Measurements from ENCODE around the gene MYO1G.
"Not testable (repeated sequence)": the region's sequence is repeated elsewhere in the genome, so short reads cannot be mapped to it uniquely, and the experiment has no call there.

The MYO1G gene

DNA sequence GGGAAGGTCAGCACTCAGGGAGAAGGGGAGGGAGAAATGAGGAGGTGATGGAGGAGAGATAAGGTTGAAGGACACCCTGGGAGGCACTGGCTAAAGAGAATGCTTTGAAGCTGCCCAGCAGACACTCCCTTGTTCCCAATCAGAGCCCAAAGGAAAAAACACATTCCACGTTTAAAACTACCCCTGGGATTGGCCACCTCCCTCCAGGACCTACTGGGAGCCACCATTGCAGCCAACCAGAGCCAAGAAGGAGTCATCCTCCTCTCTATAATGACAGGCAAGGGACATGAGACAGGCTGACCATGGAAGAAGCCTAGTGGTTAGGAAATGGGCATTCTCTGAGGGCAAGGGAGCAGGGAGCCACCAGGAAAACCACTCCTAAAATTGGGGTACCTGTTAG, 43.8 kb downstream of the MYO1G start:
- no peak for DNase-seq

DNA sequence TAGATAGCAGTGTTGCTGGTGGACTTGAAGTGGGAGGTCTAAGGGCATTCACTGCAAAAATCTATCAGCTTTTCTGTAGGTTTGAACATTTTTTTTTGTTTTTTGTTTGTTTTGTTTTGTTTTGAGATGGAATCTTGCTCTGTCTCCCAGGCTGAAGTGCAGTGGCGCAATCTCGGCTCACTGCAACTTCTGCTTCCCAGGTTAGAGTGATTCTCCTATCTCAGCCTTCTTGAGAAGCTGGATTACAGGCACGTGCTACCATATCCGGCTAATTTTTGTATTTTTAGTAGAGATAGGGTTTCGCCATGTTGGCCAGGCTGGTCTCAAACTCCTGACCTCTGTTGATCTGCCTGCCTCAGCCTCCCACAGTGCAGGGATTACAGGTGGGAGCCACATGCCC, 44.3 kb downstream of the MYO1G start:
- not testable (repeated sequence) for DNase-seq

DNA sequence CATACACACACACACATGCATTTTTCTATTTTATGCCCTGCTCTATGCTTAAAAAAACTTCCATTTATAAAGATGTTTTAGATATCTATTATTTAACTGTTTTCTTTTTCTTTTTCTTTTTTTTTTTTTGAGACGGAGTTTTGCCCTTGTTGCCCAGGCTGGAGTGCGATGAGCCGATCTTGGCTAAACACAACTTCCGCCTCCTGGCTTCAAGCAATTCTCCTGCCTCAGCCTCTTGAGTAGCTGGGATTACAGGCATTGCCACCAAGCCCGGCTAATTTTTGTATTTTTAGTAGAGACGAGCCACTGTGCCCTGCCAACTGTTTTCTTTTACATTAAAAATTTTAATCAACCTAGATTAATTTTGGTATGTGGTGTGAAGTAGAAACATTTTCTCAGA, 47.9 kb downstream of the MYO1G start:
- no peak for DNase-seq

DNA sequence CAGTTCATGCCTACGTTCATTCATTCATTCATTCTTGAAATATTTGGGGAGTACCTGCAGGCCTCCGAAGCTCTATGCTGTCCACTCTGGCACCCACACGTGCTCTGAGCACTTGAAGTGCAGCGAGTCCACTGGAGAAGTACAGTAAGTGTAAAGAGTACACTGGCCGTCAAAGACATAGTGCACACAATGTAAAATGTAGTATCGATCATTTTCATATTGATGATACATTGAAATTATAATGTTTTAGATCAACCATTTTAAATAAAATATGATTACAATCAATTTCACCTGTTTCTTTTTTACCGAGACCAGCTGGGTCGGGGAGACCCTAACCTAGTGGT, 56.5 kb downstream of the MYO1G start:
- no peak for DNase-seq

DNA sequence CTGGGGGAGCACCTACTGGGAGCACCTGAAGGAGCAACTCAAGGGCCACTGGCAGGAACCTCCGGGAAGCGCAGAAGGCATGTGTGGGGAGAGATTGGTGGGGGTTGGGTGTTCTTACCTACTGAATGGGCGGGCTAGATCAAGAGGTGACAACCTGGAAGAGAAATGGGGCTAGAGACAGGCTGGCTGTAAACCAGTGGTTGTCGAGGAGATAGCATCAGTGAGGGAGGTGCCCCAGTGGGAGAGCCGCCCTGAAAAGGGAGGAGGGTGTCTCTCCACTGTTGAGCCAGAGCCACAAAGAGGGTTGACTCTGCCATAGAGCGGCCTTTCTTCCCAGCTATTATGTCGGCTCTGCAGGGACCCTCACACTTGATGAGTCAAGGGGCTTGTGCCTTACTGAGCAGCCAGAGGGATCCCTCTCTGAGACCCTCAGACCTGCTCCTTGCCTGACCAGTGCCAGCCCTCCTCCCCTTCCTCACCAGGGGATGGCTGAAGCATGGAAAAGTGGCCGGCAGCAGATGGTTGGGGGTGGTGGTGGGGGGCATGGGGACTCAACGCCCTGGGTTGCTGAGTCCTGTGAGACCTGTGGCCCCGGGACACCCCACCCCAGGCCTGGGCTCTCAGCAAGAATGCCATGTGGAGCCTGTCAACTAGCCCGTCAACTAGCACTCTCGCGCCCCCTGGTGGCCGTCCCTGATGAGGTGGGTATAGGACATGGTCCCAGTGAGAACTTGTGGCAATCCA, 57.0 kb downstream of the MYO1G start:
- peak; percentile 94 for DNase-seq

DNA sequence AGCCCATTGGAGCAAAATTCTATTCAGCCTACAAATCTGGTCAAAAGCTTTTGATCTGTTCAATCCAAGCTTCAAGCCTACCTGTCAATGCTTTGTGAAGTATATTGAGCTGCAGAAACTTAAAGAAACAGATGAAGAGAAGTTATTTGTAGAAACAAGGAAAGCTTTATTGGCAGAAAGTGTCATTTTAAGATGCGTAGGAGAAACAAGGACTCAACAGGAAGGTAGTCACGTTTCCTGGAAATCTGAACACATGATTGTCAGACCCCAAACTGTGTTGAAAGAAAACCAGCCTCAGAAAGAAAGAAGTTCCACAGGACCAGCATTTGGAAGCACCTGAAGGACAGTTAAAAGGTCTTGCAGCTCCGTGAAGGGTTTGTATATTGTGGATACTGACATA, 58.7 kb downstream of the MYO1G start:
- no peak for DNase-seq

DNA sequence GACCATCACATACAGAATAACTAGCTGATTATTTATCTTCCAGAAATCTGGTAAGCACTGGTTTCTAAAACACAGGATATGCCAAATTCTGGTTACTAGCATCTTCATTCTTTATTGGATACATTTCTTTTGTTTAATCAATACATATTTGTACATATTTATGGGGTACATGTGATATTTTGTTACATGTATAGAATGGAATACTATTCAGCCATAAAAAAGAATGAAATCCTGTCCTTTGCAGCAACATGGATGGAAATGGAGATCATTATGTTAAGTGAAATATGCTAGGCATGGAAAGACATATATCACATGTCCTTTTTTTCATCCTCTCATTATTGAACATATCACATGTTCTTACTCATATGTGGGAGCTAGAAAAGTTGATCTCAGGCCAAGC, 60.8 kb downstream of the MYO1G start:
- no peak for DNase-seq

DNA sequence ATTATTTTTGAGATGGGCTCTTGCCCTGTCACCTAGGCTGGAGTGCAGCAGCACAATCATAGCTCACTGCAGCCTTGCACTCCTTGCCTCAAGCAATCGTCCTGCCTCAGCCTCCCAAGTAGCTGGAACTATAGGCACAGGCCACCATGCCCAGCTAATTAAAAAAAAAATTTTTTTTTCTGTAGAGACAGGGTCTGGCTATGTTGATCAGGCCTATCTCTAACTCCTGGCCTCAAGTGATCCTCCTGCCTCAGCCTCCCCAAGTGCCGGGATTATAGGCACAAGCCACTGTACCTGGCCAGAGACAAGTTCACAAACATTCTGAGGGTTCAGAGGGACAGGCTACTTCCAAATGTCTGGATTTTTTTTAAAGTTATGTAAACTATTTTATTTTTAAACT, 61.4 kb downstream of the MYO1G start:
- no peak for DNase-seq

DNA sequence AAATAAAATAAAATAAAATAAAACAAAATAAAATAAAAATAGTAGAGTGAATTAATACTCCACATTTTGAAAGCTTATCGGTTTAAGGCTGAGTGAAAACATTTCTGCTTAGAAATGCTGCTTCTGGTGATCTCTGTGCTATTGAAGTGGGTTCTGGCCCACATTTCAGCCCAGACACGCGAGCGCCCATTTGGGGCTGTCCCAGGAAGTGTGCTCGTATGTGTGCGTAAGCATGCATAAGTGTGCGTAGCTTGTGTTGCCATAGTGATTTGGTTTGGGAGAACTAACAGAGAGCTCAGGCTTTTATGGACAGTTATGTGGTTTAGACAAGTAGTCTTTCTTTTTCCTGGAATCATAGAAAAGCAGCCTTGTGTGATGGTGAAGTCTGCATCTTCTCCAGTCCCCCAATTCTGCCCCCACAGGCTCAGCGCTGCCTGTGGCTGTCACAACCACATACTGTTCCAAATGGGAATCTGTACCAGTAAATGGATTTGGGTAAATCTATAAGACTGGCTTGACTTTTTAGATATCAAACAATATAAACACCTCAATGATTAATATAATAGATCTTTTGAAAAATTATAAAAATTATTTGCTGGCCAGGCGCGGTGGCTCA, 63.7 kb downstream of the MYO1G start:
- peak; percentile 32 for DNase-seq

DNA sequence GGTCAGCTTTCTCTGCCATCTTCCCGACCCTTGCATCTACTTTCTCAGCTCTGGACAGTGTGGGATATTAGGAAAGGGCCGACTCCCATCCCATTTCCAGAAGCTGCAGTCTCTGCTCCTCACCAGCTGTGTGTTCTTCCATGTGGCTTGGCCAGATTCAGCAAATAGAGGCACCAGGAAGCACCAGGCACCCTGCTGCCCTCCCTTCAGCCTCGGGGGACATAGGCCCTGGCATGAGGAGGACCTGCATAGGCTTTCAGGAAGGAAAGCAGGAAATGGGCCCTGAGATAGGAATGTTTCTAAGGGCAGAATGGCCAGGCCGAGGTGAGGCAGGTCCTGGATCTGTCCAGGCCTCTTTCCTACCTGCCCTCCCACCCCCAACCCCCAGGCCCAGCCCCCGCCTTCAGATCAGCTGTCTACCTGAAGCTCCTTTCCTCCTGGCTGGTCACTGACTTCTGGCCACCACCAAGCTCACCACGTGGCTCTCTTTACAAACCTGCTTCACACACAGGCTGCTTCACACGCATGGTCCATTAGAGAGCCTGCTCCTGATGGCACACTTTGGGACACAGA, 66.0 kb downstream of the MYO1G start:
- no peak for DNase-seq
